ENCODE results near the gene PRDM1. TPM values are rescaled to one million over a fixed set of nuclear protein-coding genes. Genes with fewer than 3 reads are reported as not detected.

Gene PRDM1
- total RNA-seq, result 0.08 to 0.15 TPM (median 0.15 TPM) in 3 replicates
- long read RNA-seq, result 0 reads

- Mint-ChIP-seq H3K36me3 (ENCODE audit: low read depth) (no peaks in the 10 kb centered on the region), H3K4me3 (ENCODE audit: unreplicated experiment) (peak within 1 kb of the TSS; percentile 74), H3K27me3 (ENCODE audit: low read depth) (peaks cover 16% of the 10 kb centered on the region), H3K9me3 (ENCODE audit: low read depth) (no peaks in the 10 kb centered on the region), H3K27ac (ENCODE audit: unreplicated experiment) (no peak within 1 kb of the TSS), H3K4me1 (ENCODE audit: low read depth) (peaks cover 37% of the 10 kb centered on the region)
- DNase-seq (ENCODE audit: low spot score), result no peak
- peak; percentile 47 for TF ChIP-seq CTCF (IDR thresholded peaks at IDR 0.05)
These were observed at the start of gene PRDM1 for GRCh38 chr6:106085984-106086813. Gene PRDM1, plus strand, starts transcription at chr6:106086336. Its CDS starts 218 bp downstream, at chr6:106086554.

DNA sequence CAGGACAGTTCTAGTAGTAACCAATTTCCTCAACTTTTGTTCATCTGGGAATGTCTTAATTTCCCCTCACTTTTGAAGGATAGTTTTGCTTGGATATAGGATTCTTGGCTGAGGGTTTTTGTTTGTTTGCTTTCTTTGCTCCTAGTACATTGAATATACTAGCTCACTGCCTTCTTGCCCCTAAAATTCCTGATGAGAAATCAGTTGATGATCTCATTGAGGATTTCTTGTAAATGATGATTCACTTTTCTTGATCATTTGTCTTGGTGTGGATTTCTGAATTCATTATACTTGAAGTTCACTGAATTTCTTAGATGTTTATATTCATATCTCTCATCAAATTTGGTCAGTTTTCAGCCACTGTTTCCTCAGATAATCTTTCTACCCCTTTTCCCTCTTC, 49.1 kb upstream of the PRDM1 start:
- H3K4me3 Mint-ChIP-seq (ENCODE audit: unreplicated experiment), result no peak overlapping the region
- DNase-seq (ENCODE audit: low spot score), result no peak
- H3K27ac Mint-ChIP-seq (ENCODE audit: unreplicated experiment), result no peak overlapping the region
- H3K4me1 Mint-ChIP-seq (ENCODE audit: low read depth), result no peaks in the 10 kb centered on the region
- peaks cover 32% of the 10 kb centered on the region for H3K9me3 Mint-ChIP-seq (ENCODE audit: low read depth)
- peaks cover 11% of the 10 kb centered on the region for H3K36me3 Mint-ChIP-seq (ENCODE audit: low read depth)
- H3K27me3 Mint-ChIP-seq (ENCODE audit: low read depth), result no peaks in the 10 kb centered on the region
- no peak for TF ChIP-seq CTCF (IDR thresholded peaks at IDR 0.05)

DNA sequence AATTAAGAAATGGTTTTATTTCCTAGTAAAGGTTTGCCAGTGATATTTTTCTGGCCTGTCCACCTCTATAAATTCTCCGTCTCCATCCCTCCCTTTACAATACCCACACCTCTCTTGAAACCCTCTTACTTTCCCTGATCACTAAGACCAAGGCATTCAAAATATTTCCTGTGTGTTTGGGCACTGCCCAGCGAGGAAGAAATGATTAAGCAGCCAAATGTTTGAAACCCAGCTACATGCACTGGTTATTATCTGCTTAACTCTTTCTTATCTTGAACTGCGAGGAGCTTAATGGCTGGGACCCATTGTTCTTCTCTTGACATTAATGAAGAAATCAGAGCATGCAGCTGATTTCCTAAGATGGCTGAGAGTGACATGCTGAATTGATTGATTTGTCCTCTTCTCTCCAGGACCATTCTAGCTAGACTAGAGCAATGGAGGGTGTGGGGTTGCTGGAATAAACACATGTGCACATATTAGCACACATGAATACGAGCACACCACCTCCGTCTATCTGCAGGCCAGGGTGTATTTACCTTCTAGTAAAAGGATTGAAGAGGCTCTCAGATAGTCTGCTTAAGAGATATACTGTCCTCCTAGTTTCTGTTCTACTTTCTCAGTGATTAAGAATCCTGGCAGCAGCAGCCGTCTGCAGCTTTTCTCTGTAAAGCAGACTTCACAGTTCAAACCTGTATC, 46.1 kb upstream of the PRDM1 start:
- Mint-ChIP-seq H3K36me3 (ENCODE audit: low read depth) (peaks cover 10% of the 10 kb centered on the region), H3K4me3 (ENCODE audit: unreplicated experiment) (no peak overlapping the region), H3K27me3 (ENCODE audit: low read depth) (peaks cover 2% of the 10 kb centered on the region), H3K4me1 (ENCODE audit: low read depth) (no peaks in the 10 kb centered on the region), H3K9me3 (ENCODE audit: low read depth) (peaks cover 23% of the 10 kb centered on the region), H3K27ac (ENCODE audit: unreplicated experiment) (no peak overlapping the region)
- DNase-seq (ENCODE audit: low spot score), result no peak
- TF ChIP-seq CTCF (IDR thresholded peaks at IDR 0.05), result no peak

GRCh38 chr6:106044151-106044550, 42.0 kb upstream of the PRDM1 start:
- no peak for DNase-seq (ENCODE audit: low spot score)
- peaks cover 2% of the 10 kb centered on the region for H3K27me3 Mint-ChIP-seq (ENCODE audit: low read depth)

More at GRCh38 chr6:106044151-106044550, 42.0 kb upstream of the PRDM1 start:
- no peaks in the 10 kb centered on the region for H3K36me3 Mint-ChIP-seq (ENCODE audit: low read depth)
- TF ChIP-seq CTCF (IDR thresholded peaks at IDR 0.05), result no peak
- no peak overlapping the region for H3K4me3 Mint-ChIP-seq (ENCODE audit: unreplicated experiment)
- peaks cover under 1% of the 10 kb centered on the region for H3K9me3 Mint-ChIP-seq (ENCODE audit: low read depth)
- H3K4me1 Mint-ChIP-seq (ENCODE audit: low read depth), result no peaks in the 10 kb centered on the region
- H3K27ac Mint-ChIP-seq (ENCODE audit: unreplicated experiment), result no peak overlapping the region

Measured in chondrocyte (in vitro differentiated cells).